ENCODE measurements around the gene MYOM1.

The MYOM1 gene

DNA sequence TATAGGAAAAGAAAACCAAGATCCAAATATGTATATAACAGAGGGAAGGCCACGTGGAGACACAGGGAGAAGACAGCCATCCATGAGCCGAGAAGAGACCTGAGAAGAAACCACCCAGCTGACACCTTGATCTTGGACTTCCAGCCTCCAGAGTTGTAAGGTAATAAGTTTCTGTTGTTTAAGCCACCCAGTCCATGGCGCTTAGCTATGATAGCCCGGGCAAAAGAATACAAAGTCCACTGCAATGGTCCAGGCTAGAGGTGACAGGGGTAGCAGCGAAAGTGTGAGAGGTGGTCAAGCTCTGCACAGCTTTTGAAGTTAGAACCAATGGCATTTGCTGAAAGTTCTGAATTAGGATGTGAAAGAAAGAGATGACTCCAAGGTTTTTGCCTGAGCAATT is 2.8 kb downstream of the MYOM1 start:
- TF ChIP-seq, protein P1, sequence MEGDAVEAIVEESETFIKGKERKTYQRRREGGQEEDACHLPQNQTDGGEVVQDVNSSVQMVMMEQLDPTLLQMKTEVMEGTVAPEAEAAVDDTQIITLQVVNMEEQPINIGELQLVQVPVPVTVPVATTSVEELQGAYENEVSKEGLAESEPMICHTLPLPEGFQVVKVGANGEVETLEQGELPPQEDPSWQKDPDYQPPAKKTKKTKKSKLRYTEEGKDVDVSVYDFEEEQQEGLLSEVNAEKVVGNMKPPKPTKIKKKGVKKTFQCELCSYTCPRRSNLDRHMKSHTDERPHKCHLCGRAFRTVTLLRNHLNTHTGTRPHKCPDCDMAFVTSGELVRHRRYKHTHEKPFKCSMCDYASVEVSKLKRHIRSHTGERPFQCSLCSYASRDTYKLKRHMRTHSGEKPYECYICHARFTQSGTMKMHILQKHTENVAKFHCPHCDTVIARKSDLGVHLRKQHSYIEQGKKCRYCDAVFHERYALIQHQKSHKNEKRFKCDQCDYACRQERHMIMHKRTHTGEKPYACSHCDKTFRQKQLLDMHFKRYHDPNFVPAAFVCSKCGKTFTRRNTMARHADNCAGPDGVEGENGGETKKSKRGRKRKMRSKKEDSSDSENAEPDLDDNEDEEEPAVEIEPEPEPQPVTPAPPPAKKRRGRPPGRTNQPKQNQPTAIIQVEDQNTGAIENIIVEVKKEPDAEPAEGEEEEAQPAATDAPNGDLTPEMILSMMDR (conservative IDR thresholded peaks at IDR 0.05) = no peak
- no peak for TF ChIP-seq ZFX (IDR thresholded peaks at IDR 0.05)
- no peak overlapping the region for H3K27ac ChIP-seq

- TF ChIP-seq, protein P1 (conservative IDR thresholded peaks at IDR 0.05) = no peak
- TF ChIP-seq ZFX (IDR thresholded peaks at IDR 0.05) = no peak
- H3K27ac ChIP-seq = no peak overlapping the region
These were observed 4.7 kb downstream of the MYOM1 start for GRCh38 chr18:3214855-3215637.

DNA sequence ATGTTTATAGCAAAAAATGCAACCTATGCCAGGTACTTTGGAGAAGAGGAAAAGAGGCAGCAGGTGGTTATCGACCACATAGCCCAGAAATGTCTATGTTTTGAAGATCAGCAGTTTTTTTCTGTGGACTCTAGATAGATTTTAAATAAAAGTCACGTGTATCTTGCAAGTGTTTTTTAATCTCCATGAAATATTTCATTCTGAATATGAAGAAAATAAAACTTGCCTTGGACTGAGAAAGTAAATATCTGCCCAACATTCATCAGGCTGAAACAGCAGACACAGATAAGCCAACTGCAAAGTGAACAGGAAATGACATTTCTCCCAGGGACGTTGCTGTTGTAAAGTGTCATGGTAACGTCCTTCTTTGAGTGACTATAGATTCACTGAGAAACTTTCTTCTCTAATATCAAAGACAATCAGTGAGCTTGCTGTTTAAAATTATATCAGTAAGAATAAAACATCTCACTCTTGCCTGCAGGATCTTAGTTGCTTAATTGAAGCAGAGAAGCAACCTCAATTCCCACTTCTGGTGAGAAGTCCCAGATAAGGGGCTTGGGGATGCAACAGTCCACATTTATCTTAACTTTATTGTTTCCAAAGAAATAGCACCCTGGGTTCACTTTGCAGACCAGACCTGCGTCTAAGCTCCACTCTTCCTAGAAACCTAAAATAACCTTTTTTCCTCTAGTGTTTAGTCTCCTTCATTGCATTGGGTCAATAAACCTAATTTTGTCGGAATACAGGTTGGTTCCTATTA is 6.3 kb downstream of the MYOM1 start:
- no peak overlapping the region for H3K27ac ChIP-seq
- no peak for TF ChIP-seq ZFX (IDR thresholded peaks at IDR 0.05)
- TF ChIP-seq, protein P1 (conservative IDR thresholded peaks at IDR 0.05) = no peak

- TF ChIP-seq, protein P1 (conservative IDR thresholded peaks at IDR 0.05) = no peak
- no peak overlapping the region for H3K27ac ChIP-seq
These were observed 7.1 kb downstream of the MYOM1 start for GRCh38 chr18:3212657-3213056.

GRCh38 chr18:3211236-3211992 is 8.4 kb downstream of the MYOM1 start:
- no peak for TF ChIP-seq ZFX (IDR thresholded peaks at IDR 0.05)
- TF ChIP-seq, protein P1 (conservative IDR thresholded peaks at IDR 0.05) = no peak
- no peak overlapping the region for H3K27ac ChIP-seq

GRCh38 chr18:3209859-3210569 is 9.8 kb downstream of the MYOM1 start:
- no peak for TF ChIP-seq ZFX (IDR thresholded peaks at IDR 0.05)
- TF ChIP-seq, protein P1 (conservative IDR thresholded peaks at IDR 0.05) = no peak
- no peak overlapping the region for H3K27ac ChIP-seq
